ENCODE results near the gene SLC52A1.
"Not testable (repeated sequence)": the region's sequence is repeated elsewhere in the genome, so short reads cannot be mapped to it uniquely, and the experiment has no call there.

The SLC52A1 gene

GRCh38 chr17:5030168-5030567, 5.1 kb downstream of the SLC52A1 start:
- DNase-seq = not testable (repeated sequence)

- no peak for DNase-seq
Measured at GRCh38 chr17:5027916-5028315, 7.3 kb downstream of the SLC52A1 start.

- DNase-seq = no peak
Measured at GRCh38 chr17:5027299-5027698, 7.9 kb downstream of the SLC52A1 start.

- no peak for DNase-seq
Measured at GRCh38 chr17:5024604-5025003, 10.6 kb downstream of the SLC52A1 start.

GRCh38 chr17:5023588-5024147, 11.6 kb downstream of the SLC52A1 start:
- DNase-seq = no peak

GRCh38 chr17:5022171-5022711, 13.0 kb downstream of the SLC52A1 start:
- DNase-seq = no peak

GRCh38 chr17:5020502-5021023, 14.7 kb downstream of the SLC52A1 start:
- DNase-seq = no peak

GRCh38 chr17:5019475-5019956, 15.7 kb downstream of the SLC52A1 start:
- DNase-seq = no peak

- no peak for DNase-seq
Measured at GRCh38 chr17:5014357-5014756, 20.9 kb downstream of the SLC52A1 start.

GRCh38 chr17:5011928-5012327, 23.3 kb downstream of the SLC52A1 start:
- no peak for DNase-seq

- no peak for DNase-seq
Measured at GRCh38 chr17:5003214-5003867, 31.9 kb downstream of the SLC52A1 start.

GRCh38 chr17:5002121-5002788, 33.0 kb downstream of the SLC52A1 start:
- DNase-seq = no peak

GRCh38 chr17:5000237-5000639, 35.0 kb downstream of the SLC52A1 start:
- no peak for DNase-seq

- no peak for DNase-seq
Measured at GRCh38 chr17:4999430-5000093, 35.7 kb downstream of the SLC52A1 start.

- DNase-seq = no peak
Measured at GRCh38 chr17:4998732-4999429, 36.3 kb downstream of the SLC52A1 start.

- DNase-seq = no peak
Measured at GRCh38 chr17:4998027-4998731, 37.0 kb downstream of the SLC52A1 start.

- DNase-seq = no peak
Measured at GRCh38 chr17:4997302-4998026, 37.8 kb downstream of the SLC52A1 start, which contains the start of the genes INCA1 and KIF1C. Gene INCA1, minus strand, starts transcription at chr17:4997522. Its CDS starts 3,085 bp downstream, at chr17:4994437. Gene KIF1C, plus strand, starts transcription at chr17:4997950. Its CDS starts 2,297 bp downstream, at chr17:5000247.

- DNase-seq = no peak
Measured at GRCh38 chr17:4994081-4994595, 41.1 kb downstream of the SLC52A1 start.

- DNase-seq = no peak
Measured at GRCh38 chr17:4987767-4988567, 47.3 kb downstream of the SLC52A1 start.
